Neural crest cell (in vitro differentiated cells): ENCODE results near the gene TOLLIP. TPM values are rescaled to one million over a fixed set of nuclear protein-coding genes. Genes with fewer than 3 reads are reported as not detected.

Experiments
- DNase-seq: peaks from one replicate; pipeline ENCODE4 v3.0.0; 2021; ENCODE audit warnings: low read depth, mixed read lengths, low spot score
- H3K27ac Mint-ChIP-seq: one replicate; pipeline ENCODE4 v1.8.0; 2021; ENCODE audit warnings: mild to moderate bottlenecking, mixed read lengths; ENCODE audit not compliant: unreplicated experiment
- H3K27me3 Mint-ChIP-seq: 2 replicates; pipeline ENCODE4 v1.8.0; 2021; ENCODE audit warnings: low read depth, mild to moderate bottlenecking, mixed read lengths
- H3K36me3 Mint-ChIP-seq: 2 replicates; pipeline ENCODE4 v1.8.0; 2021; ENCODE audit warnings: low read depth, mild to moderate bottlenecking, mixed read lengths
- H3K4me1 Mint-ChIP-seq: 2 replicates; pipeline ENCODE4 v1.8.0; 2021; ENCODE audit warnings: mixed read lengths
- H3K4me3 Mint-ChIP-seq: one replicate; pipeline ENCODE4 v1.8.0; 2021; ENCODE audit warnings: mild to moderate bottlenecking, mixed read lengths
- H3K9me3 Mint-ChIP-seq: 2 replicates; pipeline ENCODE4 v1.8.0; 2021; ENCODE audit warnings: mixed read lengths
- total RNA-seq: library from RNA; stranded (reverse); gene quantifications from 2 replicates; pipeline ENCODE4 v1.2.1, GENCODE V29; 2021
- TF ChIP-seq, protein P1 (sequence below): fragments of 200-600 bp; sonication (generic); conservative IDR thresholded peaks from 2 replicates; pipeline ENCODE4 v1.5.0; 2021; ENCODE audit warnings: antibody characterized with exemption, mild to moderate bottlenecking

Gene TOLLIP
- total RNA-seq, 1 donor from 2014 or later, result 40.3 TPM

DNA sequence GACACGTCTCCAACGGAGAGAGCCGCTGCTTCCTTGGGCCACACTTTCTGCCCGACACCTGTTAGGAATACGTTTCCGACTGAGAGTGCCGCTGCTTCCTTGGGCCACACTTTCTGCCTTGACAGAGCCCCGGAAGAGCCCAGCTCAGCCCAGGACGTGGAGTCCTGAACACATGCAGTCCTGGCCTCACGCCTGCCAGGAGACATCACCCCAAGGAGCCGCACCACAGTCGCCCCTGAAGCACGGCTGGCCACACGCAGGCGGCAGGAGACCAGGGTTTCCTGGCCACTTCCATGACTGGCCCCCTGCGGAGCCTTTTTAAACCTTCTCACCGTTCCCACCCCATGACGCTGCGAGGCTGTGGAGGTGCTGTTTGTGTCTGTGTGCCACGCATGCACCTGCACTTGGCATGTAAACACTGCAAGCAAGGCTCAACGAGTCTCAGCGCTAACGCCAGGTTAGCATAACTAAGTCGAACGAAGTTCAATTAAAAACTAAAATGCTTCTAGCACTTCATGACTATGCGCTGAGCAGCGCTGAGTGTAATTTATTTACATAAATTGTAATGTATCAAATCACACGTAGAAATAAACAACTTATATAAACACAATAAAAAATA lies 8.8 kb downstream of the TOLLIP start:
- Mint-ChIP-seq H3K4me3 (no peak overlapping the region), H3K36me3 (no peaks in the 10 kb centered on the region), H3K4me1 (peaks cover 25% of the 10 kb centered on the region), H3K27me3 (no peaks in the 10 kb centered on the region), H3K9me3 (no peaks in the 10 kb centered on the region), H3K27ac (no peak overlapping the region)
- DNase-seq, result no peak
- TF ChIP-seq, protein P1, sequence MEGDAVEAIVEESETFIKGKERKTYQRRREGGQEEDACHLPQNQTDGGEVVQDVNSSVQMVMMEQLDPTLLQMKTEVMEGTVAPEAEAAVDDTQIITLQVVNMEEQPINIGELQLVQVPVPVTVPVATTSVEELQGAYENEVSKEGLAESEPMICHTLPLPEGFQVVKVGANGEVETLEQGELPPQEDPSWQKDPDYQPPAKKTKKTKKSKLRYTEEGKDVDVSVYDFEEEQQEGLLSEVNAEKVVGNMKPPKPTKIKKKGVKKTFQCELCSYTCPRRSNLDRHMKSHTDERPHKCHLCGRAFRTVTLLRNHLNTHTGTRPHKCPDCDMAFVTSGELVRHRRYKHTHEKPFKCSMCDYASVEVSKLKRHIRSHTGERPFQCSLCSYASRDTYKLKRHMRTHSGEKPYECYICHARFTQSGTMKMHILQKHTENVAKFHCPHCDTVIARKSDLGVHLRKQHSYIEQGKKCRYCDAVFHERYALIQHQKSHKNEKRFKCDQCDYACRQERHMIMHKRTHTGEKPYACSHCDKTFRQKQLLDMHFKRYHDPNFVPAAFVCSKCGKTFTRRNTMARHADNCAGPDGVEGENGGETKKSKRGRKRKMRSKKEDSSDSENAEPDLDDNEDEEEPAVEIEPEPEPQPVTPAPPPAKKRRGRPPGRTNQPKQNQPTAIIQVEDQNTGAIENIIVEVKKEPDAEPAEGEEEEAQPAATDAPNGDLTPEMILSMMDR, result no peak

GRCh38 chr11:1300121-1300520 lies 9.3 kb downstream of the TOLLIP start:
- Mint-ChIP-seq H3K9me3 (no peaks in the 10 kb centered on the region), H3K27ac (no peak overlapping the region), H3K4me3 (no peak overlapping the region), H3K36me3 (no peaks in the 10 kb centered on the region), H3K4me1 (peaks cover 25% of the 10 kb centered on the region), H3K27me3 (no peaks in the 10 kb centered on the region)
- TF ChIP-seq, protein P1, result no peak
- no peak for DNase-seq

DNA sequence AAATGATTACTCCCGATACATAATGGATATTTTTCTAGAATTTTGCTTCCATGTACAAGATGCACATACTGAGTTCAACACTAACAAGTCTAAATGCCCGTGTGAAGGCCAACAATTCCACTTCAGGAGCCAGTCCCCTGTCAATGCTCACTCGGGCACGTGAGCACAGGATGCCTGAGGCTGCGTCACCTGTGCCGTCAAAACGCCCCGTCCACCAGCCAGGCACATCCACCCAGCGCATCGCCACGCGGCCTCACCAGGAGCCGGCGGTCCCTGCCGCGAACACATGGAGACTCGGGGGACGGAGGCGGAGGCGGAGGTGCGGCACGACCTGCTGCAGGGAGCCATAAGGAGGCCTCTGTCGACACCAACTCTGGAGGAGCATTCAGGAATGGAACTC lies 9.8 kb downstream of the TOLLIP start:
- no peak for DNase-seq
- H3K27me3 Mint-ChIP-seq, result no peaks in the 10 kb centered on the region
- no peak overlapping the region for H3K27ac Mint-ChIP-seq
- no peaks in the 10 kb centered on the region for H3K9me3 Mint-ChIP-seq
- H3K4me3 Mint-ChIP-seq, result no peak overlapping the region
- peaks cover 25% of the 10 kb centered on the region for H3K4me1 Mint-ChIP-seq
- TF ChIP-seq, protein P1, result no peak
- H3K36me3 Mint-ChIP-seq, result no peaks in the 10 kb centered on the region

DNA sequence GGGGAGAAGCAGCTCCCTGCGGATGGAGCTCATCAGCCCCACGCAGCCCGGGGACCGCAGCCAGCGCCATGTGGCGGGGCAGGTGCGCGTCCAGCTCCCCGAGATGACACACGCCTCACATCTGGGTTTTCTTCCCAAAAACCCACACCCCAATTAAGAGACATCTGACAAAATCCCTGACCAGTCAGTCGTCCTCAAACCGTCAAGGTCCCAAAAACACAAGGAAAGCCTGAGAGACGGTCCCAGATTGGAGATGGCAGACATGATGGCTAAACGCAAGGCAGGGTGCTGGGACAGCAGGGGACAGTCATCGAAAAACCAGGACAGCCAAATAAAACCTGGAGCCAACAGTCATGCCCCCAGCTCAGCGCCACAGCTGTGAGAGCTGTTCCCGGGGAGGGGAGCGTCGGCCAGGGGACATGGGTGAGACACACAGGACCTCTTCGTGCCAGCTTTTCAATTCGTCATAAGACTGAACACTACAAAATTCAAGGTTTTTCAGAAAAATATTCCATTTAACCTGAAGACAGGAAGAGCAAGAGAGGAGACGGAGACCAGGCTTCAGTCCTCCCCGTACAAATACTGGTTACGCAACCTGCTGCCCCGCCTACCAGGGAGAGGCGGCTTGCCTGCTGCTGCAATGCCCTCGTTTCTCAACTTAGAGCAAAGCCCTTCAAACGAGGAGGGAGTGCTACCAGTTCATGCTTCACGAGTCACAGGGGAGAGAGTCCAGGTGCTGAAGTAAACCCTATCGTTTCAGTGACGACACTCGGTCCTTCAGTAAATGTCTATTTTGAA lies 10.5 kb downstream of the TOLLIP start:
- DNase-seq, result no peak
- TF ChIP-seq, protein P1, result no peak
- Mint-ChIP-seq H3K27ac (no peak overlapping the region), H3K36me3 (no peaks in the 10 kb centered on the region), H3K9me3 (no peaks in the 10 kb centered on the region), H3K4me1 (peaks cover 25% of the 10 kb centered on the region), H3K27me3 (no peaks in the 10 kb centered on the region), H3K4me3 (no peak overlapping the region)

GRCh38 chr11:1297576-1298473 lies 11.6 kb downstream of the TOLLIP start:
- Mint-ChIP-seq H3K36me3 (no peaks in the 10 kb centered on the region), H3K27me3 (no peaks in the 10 kb centered on the region), H3K27ac (peak overlapping the region; percentile 57), H3K4me1 (peaks cover 17% of the 10 kb centered on the region), H3K4me3 (no peak overlapping the region), H3K9me3 (no peaks in the 10 kb centered on the region)
- TF ChIP-seq, protein P1, result no peak
- DNase-seq, result no peak
